Psoas muscle (tissue), 8 donors: ENCODE results near the gene SUFU. TPM values are rescaled to one million over a fixed set of nuclear protein-coding genes. Genes with fewer than 3 reads are reported as not detected.

ENCODE experiments used
- ATAC-seq, 4 donors: fragments of 200-7000 bp; cut with Tn5 transposase; one replicate each; pipeline ENCODE4 v1.9.1; 2020; ENCODE audit warnings: moderate library complexity in 3 of 4, mild to moderate bottlenecking in 2 of 4
- DNase-seq, 2 donors: peaks; one replicate each; pipeline ENCODE4 v3.0.0-alpha.2; 2020
- H3K27ac ChIP-seq: fragments of 200-600 bp; one replicate; pipeline ENCODE4 v1.8.0; 2022
- H3K27me3 ChIP-seq, 3 donors: fragments of 200-600 bp in 1 of 3; one replicate each; pipeline versions ENCODE4 v1.6.1 to v1.8.0; 2013 to 2022; ENCODE audit warnings: low read length in 2 of 3, mild to moderate bottlenecking in 2 of 3, moderate library complexity in 1 of 3; ENCODE audit not compliant: insufficient read depth in 3 of 3
- H3K36me3 ChIP-seq, 2 donors: fragments of 200-600 bp in 1 of 2; one replicate each; pipeline versions ENCODE4 v1.6.1 to v1.8.0; 2013 to 2022; ENCODE audit warnings: low read depth in 1 of 2, mild to moderate bottlenecking in 1 of 2, moderate library complexity in 1 of 2; ENCODE audit not compliant: insufficient read depth in 1 of 2
- H3K4me1 ChIP-seq: fragments of 200-600 bp; one replicate; pipeline ENCODE4 v1.8.0; 2022
- H3K4me3 ChIP-seq: fragments of 200-600 bp; one replicate; pipeline ENCODE4 v1.8.0; 2022; ENCODE audit warnings: mild to moderate bottlenecking
- H3K9me3 ChIP-seq: fragments of 200-600 bp; one replicate; pipeline ENCODE4 v1.8.0; 2022
- WGBS, 3 donors: extraction: QIAGEN DNeasy Blood & Tissue Kit; methylation state at CpG; one replicate each; pipeline versions ENCODE4 v1.1.6 to v1.1.7; 2013; 5-methylcytosine and 5-hydroxymethylcytosine counted together
- intact Hi-C, 2 donors: fragments of 100-400 bp; cut with DNase I; formaldehyde crosslinking; loops; one replicate each; pipeline versions ENCODE4 v1.11.0 to v1.14.2; 2022
- polyA plus RNA-seq, 3 donors: library from polyadenylated mRNA; stranded (reverse); fragments of 200-250 nt; gene quantifications; one replicate each; pipeline ENCODE4 v1.2.3, GENCODE V29; 2013
- total RNA-seq, 4 donors: library from RNA; stranded (reverse); fragmentation: NEBNext Ultra II Directional in 2 of 4; extraction: Animal tissue kit (Norgen Biotek cat#: 25700) in 2 of 4; gene quantifications; one replicate each; pipeline versions ENCODE4 v1.2.1 to v1.2.4, GENCODE V29; 2021 to 2023
- TF ChIP-seq, protein P1 (sequence below): fragments of 200-600 bp; IDR thresholded peaks from one replicate; pipeline ENCODE4 v1.8.0; 2022; ENCODE audit warnings: antibody characterized with exemption
- donor health status: healthy with polysubstance abuse.
- donor health status: DM: no; HTN: no; CAD: no; lungs with moderate emphysema.
- donor health status: Bipolar disorder and iron deficiency.
- donor health status: healthy.
- donor health status: DM: yes; HTN: yes; CAD: no.
- donor health status: DM: no; HTN: no; CAD: no.
- donor health status: DM: no; HTN: no; CAD: no.
- donor health status: DM: yes; HTN: yes; CAD: no.

Gene SUFU
- total and polyA plus RNA-seq, 7 donors = 2.1 to 6.8 (median 5.1) TPM

DNA sequence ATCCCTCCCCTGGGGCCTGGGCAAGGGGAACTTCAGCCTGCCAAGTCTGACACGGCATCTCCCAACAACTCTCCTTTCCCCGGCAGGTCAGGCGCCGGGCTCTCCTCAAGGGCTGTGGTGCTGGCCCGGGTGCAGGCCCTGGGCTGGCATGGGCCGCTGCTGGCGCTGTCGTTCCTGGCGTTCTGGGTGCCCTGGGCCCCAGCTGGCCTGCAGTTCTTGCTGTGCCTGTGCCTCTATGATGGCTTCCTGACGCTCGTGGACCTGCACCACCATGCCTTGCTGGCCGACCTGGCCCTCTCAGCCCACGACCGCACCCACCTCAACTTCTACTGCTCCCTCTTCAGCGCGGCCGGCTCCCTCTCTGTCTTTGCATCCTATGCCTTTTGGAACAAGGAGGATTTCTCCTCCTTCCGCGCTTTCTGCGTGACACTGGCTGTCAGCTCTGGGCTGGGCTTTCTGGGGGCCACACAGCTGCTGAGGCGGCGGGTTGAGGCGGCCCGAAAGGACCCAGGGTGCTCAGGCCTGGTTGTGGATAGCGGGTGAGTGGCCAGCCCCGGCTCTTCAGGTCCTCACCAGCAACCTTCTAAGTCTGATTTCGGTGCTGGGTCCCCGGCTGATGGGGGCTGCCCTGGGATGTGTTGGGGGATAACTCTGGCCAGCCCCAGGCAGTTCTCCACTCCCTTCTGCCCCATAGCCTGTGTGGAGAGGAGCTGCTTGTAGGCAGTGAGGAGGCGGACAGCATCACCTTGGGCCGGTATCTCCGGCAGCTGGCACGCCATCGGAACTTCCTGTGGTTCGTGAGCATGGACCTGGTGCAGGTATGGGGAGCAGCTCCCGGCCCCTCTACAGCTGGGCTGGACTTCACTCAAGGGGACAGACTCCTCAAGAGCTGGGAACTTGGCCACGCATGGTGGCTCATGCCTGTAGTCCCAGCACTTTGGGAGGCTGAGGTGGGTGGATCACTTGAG, 32.9 kb upstream of the SUFU start:
- H3K36me3 ChIP-seq = no peaks in the 10 kb centered on the region
- H3K27ac ChIP-seq = no peak overlapping the region
- H3K4me1 ChIP-seq = no peaks in the 10 kb centered on the region
- 91 to 93% (median 91%) methylated on average over 34 to 36 of the region's 36 CpGs for WGBS, 3 donors
- TF ChIP-seq, protein P1, sequence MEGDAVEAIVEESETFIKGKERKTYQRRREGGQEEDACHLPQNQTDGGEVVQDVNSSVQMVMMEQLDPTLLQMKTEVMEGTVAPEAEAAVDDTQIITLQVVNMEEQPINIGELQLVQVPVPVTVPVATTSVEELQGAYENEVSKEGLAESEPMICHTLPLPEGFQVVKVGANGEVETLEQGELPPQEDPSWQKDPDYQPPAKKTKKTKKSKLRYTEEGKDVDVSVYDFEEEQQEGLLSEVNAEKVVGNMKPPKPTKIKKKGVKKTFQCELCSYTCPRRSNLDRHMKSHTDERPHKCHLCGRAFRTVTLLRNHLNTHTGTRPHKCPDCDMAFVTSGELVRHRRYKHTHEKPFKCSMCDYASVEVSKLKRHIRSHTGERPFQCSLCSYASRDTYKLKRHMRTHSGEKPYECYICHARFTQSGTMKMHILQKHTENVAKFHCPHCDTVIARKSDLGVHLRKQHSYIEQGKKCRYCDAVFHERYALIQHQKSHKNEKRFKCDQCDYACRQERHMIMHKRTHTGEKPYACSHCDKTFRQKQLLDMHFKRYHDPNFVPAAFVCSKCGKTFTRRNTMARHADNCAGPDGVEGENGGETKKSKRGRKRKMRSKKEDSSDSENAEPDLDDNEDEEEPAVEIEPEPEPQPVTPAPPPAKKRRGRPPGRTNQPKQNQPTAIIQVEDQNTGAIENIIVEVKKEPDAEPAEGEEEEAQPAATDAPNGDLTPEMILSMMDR = no peak
- H3K4me3 ChIP-seq = no peak overlapping the region
- DNase-seq = no peak
- intact Hi-C loops = no loop called here
- H3K9me3 ChIP-seq = no peaks in the 10 kb centered on the region
- ATAC-seq = no peak
- H3K27me3 ChIP-seq = no peaks in the 10 kb centered on the region

DNA sequence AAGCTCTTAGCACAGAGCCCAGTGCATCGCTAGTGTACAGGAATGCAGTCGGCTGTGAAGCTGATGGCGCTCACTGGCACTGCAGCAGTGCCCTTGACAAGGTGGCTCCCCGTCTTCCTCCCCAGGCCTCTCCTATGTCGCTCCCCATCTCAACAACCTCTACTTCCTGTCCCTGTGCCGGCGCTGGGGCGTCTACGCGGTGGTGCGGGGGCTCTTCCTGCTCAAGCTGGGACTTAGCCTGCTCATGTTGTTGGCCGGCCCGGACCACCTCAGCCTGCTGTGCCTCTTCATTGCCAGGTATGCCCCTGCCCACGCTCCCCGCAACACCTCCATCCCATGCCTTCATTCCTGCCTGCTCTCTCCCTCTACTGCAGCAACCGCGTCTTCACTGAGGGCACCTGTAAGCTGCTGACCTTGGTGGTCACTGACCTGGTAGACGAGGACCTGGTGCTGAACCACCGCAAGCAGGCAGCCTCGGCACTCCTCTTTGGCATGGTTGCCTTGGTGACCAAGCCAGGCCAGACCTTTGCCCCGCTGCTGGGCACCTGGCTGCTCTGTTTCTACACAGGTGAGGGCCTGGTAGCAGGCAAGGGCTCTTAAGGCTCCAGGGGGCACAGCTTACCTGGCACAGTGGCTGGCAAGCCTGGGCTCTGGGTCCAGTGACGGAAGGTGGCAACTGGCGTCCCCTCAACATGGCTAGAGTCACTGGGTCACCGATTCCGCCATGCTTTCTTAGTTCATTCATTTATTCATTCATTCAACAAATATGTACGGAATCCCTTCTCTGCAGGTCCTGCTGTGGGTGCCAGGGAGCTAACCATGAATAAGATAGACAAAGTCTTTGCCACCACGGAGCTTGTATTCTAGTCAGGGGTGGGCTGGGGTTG, 30.1 kb upstream of the SUFU start:
- TF ChIP-seq, protein P1 = no peak
- Histone ChIP-seq H3K4me3 (no peak overlapping the region), H3K36me3 (peaks cover 0 to 15% of the 10 kb centered on the region in 2 donors), H3K4me1 (no peaks in the 10 kb centered on the region), H3K27me3 (no peaks in the 10 kb centered on the region), H3K27ac (no peak overlapping the region), H3K9me3 (no peaks in the 10 kb centered on the region)
- 85 to 88% (median 87%) methylated on average over 27 of the region's 27 CpGs for WGBS, 3 donors
- DNase-seq (peak in 1 of 2 donors; percentile 47), ATAC-seq (no peak)
- intact Hi-C loops = no loop called here

DNA sequence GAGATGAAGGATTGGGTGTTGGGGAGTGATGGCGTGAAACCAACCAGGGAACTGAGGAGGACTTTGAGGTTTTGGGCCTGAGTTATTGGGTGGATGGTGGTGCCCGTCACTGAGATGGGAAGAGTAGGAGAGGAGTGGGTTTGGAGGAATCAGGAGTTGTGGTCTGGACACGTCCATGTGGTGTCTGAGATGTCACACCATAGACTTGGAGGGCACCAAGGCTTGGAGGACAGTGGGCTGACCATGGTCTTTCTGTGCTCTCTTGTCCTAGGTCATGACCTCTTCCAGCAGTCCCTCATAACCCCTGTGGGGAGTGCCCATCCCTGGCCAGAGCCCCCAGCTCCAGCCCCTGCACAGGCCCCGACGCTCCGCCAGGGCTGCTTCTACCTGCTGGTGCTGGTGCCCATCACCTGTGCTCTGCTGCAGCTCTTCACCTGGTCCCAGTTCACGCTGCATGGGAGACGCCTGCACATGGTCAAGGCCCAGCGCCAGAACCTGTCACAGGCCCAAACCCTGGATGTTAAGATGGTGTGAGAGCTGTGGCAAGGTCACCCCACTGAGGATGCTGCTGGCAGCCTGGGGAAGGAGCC, 28.2 kb upstream of the SUFU start:
- WGBS, 3 donors = 79 to 87% (median 83%) methylated on average over 9 of the region's 9 CpGs
- Histone ChIP-seq H3K4me1 (no peaks in the 10 kb centered on the region), H3K4me3 (no peak overlapping the region), H3K9me3 (no peaks in the 10 kb centered on the region), H3K27ac (no peak overlapping the region), H3K27me3 (no peaks in the 10 kb centered on the region), H3K36me3 (peaks cover 0 to 33% of the 10 kb centered on the region in 2 donors)
- intact Hi-C loops = loop anchor here in 1 of 2 donors (5.0 kb wide), 1 partner anchor 53 kb away; the partner anchor contains the start of gene FBXL15
- ATAC-seq = no peak
- peak in 1 of 2 donors; percentile 46 for DNase-seq
- TF ChIP-seq, protein P1 = no peak

DNA sequence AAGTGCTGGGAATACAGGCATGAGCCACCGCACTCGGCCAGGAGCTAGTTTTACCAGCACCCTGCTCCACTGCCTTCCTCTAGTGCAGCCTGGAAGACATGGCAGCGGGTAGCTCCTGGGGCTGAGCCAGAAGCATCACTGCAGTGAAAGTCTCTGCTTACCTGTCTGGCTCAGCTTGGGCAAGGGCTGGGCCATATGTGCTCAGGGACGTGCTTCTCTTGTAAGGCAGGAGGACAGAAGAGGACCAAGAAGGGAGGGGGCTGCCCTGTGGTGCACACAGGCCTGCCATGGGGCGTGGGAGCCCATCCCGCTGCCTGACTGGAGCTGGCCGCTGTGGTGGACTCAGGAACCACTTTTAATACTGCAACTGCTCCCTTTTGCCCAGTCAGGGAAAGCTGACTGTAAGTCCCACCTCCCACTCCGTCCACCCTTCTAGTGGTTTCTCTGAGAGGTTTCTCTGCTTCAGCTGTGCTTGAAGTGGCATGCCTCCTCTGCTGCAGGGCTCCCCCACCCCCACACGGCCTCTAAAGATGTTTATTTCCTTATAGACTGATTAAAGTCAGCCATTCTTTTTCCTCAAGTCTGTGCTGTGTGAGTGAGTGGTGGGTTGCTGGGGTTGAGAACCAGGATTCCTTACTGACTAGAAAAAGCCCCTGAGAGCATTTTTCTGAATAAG, 27.2 kb upstream of the SUFU start:
- H3K4me3 ChIP-seq = no peak overlapping the region
- H3K9me3 ChIP-seq = no peaks in the 10 kb centered on the region
- intact Hi-C loops = loop anchor here in 1 of 2 donors (5.0 kb wide), 1 partner anchor 54 kb away; the partner anchor contains the start of gene FBXL15
- DNase-seq (peak in 1 of 2 donors; percentile 45), ATAC-seq (no peak)
- no peaks in the 10 kb centered on the region for H3K4me1 ChIP-seq
- no peaks in the 10 kb centered on the region for H3K27me3 ChIP-seq
- TF ChIP-seq, protein P1 = no peak
- peak overlapping the region; percentile 16 for H3K27ac ChIP-seq
- WGBS, 3 donors = 64 to 75% (median 73%) methylated on average over 9 of the region's 9 CpGs
- peaks cover 0 to 44% of the 10 kb centered on the region in 2 donors for H3K36me3 ChIP-seq
